Lung (tissue), 12 donors: ENCODE measurements around the gene COL5A2. TPM values are rescaled to one million over a fixed set of nuclear protein-coding genes. Genes with fewer than 3 reads are reported as not detected.

Experiments
- ATAC-seq: fragments of 200-7000 bp; cut with Tn5 transposase; one replicate; pipeline ENCODE4 v1.9.1; 2020; ENCODE audit warnings: moderate number of reproducible peaks; ENCODE audit not compliant: insufficient read depth, low FRiP score
- DNase-seq, 3 donors: peaks; one replicate each; pipeline ENCODE4 v3.0.0-alpha.2; 2013 to 2017
- H3K27ac ChIP-seq, 2 donors: one replicate each; pipeline ENCODE4 v1.5.1; 2013; ENCODE audit warnings: mild to moderate bottlenecking in 2 of 2, moderate library complexity in 2 of 2, control low read depth in 1 of 2, inconsistent platforms in 1 of 2, low read depth in 1 of 2, low read length in 1 of 2
- H3K27me3 ChIP-seq, 3 donors: one replicate each; pipeline ENCODE4 v1.5.1; 2013; ENCODE audit warnings: low read length in 2 of 3; ENCODE audit not compliant: control insufficient read depth in 3 of 3, insufficient read depth in 3 of 3
- H3K36me3 ChIP-seq, 4 donors: one replicate each; pipeline ENCODE4 v1.5.1; 2013; ENCODE audit warnings: low read length in 4 of 4, mild to moderate bottlenecking in 1 of 4, moderate library complexity in 1 of 4; ENCODE audit not compliant: control insufficient read depth in 4 of 4, insufficient read depth in 4 of 4
- H3K4me1 ChIP-seq, 5 donors: one replicate each; pipeline ENCODE4 v1.5.1; 2013; ENCODE audit warnings: low read length in 5 of 5, mild to moderate bottlenecking in 2 of 5, moderate library complexity in 1 of 5; ENCODE audit not compliant: control insufficient read depth in 5 of 5, insufficient read depth in 5 of 5
- H3K4me3 ChIP-seq: one replicate; pipeline ENCODE4 v1.5.1; 2013; ENCODE audit warnings: mild to moderate bottlenecking, control low read depth, moderate library complexity
- H3K9ac ChIP-seq, 2 donors: one replicate each; pipeline ENCODE4 v1.5.1; 2013; ENCODE audit warnings: low read length in 2 of 2, control low read depth in 1 of 2; ENCODE audit not compliant: insufficient read depth in 1 of 2
- H3K9me3 ChIP-seq, 4 donors: one replicate each; pipeline ENCODE4 v1.5.1; 2013; ENCODE audit warnings: low read length in 3 of 4, mild to moderate bottlenecking in 1 of 4, moderate library complexity in 1 of 4; ENCODE audit not compliant: control insufficient read depth in 4 of 4, insufficient read depth in 3 of 4
- WGBS, 2 donors: extraction: QIAGEN DNeasy Blood & Tissue Kit; methylation state at CpG; one replicate each; pipeline ENCODE4 v1.1.7; 2013; 5-methylcytosine and 5-hydroxymethylcytosine counted together
- polyA plus RNA-seq, 2 donors: library from polyadenylated mRNA; stranded (reverse); fragments of 200-250 nt; gene quantifications; one replicate each; pipeline ENCODE4 v1.2.1, GENCODE V29; 2013
- total RNA-seq, 2 donors: library from RNA; depleted of rRNA in 1 of 2; stranded (reverse); fragments of >200 nt in 1 of 2; gene quantifications; one replicate each; pipeline ENCODE4 v1.2.1, GENCODE V29; 2014 to 2021
- TF ChIP-seq, protein P1 (sequence below): IDR thresholded peaks from 2 replicates; pipeline ENCODE4 v1.5.1; 2012; ENCODE audit warnings: mild to moderate bottlenecking; ENCODE audit errors: control extremely low read depth, extremely low read depth
- donor health status: control.
- donor health status: control.
- donor health status: Bipolar disorder and iron deficiency.
- donor health status: healthy.
- donor health status: DM: yes; HTN: yes; CAD: no.

Gene COL5A2
- total and polyA plus RNA-seq, 4 donors = 9.9 to 209 (median 48.8) TPM

DNA sequence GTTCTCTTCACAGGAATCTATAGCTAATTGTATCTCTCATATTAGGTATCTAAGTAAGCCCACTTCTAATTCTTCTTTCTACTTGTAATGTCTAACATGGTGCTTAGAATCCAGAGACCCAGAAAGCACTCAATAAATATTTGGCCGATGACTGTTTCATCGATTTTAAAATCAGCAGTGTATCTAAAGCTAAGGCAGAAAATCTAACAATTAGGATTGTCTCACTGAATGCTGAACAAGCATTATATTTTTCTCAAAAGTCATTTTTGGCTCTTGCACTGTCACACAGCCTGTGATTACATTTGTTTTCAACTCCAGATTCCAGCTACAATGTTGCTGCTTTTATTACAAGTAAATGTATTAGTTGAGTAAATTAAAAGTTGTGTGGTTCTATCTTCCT, 20.3 kb downstream of the COL5A2 start:
- Histone ChIP-seq H3K27ac (no peak overlapping the region), H3K27me3 (no peaks in the 10 kb centered on the region), H3K36me3 (no peaks in the 10 kb centered on the region), H3K9ac (peak overlapping the region in 1 of 2 donors; percentile 38), H3K4me3 (no peak overlapping the region), H3K4me1 (peaks cover 0 to 26% (median 5%) of the 10 kb centered on the region in 5 donors), H3K9me3 (no peaks in the 10 kb centered on the region)
- 93 to 97% methylated on average over 2 of the region's 2 CpGs for WGBS, 2 donors
- DNase-seq (no peak), ATAC-seq (no peak)
- TF ChIP-seq, protein P1, sequence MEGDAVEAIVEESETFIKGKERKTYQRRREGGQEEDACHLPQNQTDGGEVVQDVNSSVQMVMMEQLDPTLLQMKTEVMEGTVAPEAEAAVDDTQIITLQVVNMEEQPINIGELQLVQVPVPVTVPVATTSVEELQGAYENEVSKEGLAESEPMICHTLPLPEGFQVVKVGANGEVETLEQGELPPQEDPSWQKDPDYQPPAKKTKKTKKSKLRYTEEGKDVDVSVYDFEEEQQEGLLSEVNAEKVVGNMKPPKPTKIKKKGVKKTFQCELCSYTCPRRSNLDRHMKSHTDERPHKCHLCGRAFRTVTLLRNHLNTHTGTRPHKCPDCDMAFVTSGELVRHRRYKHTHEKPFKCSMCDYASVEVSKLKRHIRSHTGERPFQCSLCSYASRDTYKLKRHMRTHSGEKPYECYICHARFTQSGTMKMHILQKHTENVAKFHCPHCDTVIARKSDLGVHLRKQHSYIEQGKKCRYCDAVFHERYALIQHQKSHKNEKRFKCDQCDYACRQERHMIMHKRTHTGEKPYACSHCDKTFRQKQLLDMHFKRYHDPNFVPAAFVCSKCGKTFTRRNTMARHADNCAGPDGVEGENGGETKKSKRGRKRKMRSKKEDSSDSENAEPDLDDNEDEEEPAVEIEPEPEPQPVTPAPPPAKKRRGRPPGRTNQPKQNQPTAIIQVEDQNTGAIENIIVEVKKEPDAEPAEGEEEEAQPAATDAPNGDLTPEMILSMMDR = no peak

DNA sequence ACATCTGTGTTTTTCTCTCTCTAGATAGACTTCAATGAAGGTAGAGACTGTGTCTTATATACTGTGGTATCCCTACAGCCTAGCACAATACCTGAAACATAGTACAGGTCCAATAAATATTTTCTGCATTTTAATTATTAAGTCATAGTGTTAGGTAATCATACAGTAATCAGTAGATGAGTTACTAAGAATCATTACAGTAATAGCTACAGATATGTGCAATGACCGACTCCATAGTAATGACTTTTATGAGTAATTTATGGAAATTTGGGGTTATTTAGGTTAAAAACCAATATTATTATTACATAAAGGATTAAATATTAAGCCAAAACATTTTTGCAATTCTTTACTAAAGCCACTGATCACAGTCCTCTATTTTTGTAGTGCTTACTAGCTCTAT, 21.6 kb downstream of the COL5A2 start:
- TF ChIP-seq, protein P1 = no peak
- H3K27me3 ChIP-seq = no peaks in the 10 kb centered on the region
- no peak overlapping the region for H3K4me3 ChIP-seq
- ATAC-seq (no peak), DNase-seq (no peak)
- 92 to 97% methylated on average over 1 of the region's 1 CpG for WGBS, 2 donors
- H3K9ac ChIP-seq = no peak overlapping the region
- H3K36me3 ChIP-seq = no peaks in the 10 kb centered on the region
- H3K4me1 ChIP-seq = peaks cover 0 to 27% (median 5%) of the 10 kb centered on the region in 5 donors
- no peaks in the 10 kb centered on the region for H3K9me3 ChIP-seq
- no peak overlapping the region for H3K27ac ChIP-seq

DNA sequence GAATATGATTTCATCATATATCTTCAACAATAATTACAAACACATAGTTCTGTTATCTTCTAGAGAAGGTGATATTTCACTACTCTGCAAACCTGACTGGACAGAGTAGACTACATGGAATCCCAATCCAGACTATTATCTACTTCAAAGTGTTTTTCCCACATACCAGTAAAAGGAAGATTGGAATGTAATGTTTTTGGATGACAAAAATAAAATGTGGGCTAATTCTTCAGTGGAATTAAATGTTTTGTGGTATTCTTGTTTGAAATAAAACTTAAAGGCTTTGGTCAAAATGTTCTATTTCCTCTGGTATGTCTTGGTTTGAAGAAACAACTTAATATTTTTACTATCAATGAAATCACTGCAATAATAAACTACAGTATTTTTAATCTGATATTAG, 22.1 kb downstream of the COL5A2 start:
- Histone ChIP-seq H3K27me3 (no peaks in the 10 kb centered on the region), H3K4me1 (peaks cover 0 to 32% (median 5%) of the 10 kb centered on the region in 5 donors), H3K9me3 (no peaks in the 10 kb centered on the region), H3K36me3 (no peaks in the 10 kb centered on the region), H3K27ac (no peak overlapping the region), H3K4me3 (no peak overlapping the region), H3K9ac (no peak overlapping the region)
- TF ChIP-seq, protein P1 = no peak
- ATAC-seq (no peak), DNase-seq (no peak)

DNA sequence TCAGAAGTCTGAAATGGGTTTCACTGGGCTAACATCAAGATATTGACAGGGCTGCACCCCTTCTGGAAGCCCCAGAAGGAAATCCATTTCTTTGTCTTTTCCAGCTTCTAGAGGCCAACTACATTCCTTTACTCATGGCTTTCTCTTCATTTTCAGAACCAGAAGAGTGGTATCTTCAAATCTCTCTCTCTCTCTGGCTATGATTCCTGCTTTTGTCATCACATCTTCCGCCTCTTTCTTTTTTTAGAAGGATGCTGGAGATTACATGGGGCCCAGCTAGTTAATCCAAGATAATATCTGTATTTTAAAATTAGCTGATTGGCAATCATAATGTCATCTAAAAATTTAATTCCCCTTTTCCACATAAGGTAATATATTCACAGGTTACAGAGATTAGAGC, 23.8 kb downstream of the COL5A2 start:
- no peak for DNase-seq
- no peak for ATAC-seq
- no peaks in the 10 kb centered on the region for H3K9me3 ChIP-seq
- H3K4me3 ChIP-seq = no peak overlapping the region
- H3K36me3 ChIP-seq = no peaks in the 10 kb centered on the region
- H3K27ac ChIP-seq = no peak overlapping the region
- TF ChIP-seq, protein P1 = no peak
- no peak overlapping the region for H3K9ac ChIP-seq
- WGBS, 2 donors = 86 to 91% methylated on average over 1 of the region's 1 CpG
- H3K4me1 ChIP-seq = peaks cover 0 to 48% (median 5%) of the 10 kb centered on the region in 5 donors
- no peaks in the 10 kb centered on the region for H3K27me3 ChIP-seq
